ENCODE results near the gene TEX38. TPM values are rescaled to one million over a fixed set of nuclear protein-coding genes. Genes with fewer than 3 reads are reported as not detected.

The TEX38 gene
- total RNA-seq, 1 experiment from 2014 or later: not detected

GRCh38 chr1:46642115-46642680 is 29.5 kb upstream of the TEX38 start:
- intact Hi-C loops (cut with micrococcal nuclease): loop anchor here (2.0 kb wide), 1 partner anchor 19 kb away; no protein-coding TSS in a partner anchor
- H3K27me3 ChIP-seq (ENCODE audit: low read length): no peaks in the 10 kb centered on the region
- TF ChIP-seq EZH2phosphoT487 (IDR thresholded peaks at IDR 0.05; ENCODE audit: borderline replicate concordance, low read length) (no peak), EZH2 (IDR thresholded peaks at IDR 0.05; ENCODE audit: low read length, unreplicated experiment) (no peak), CTCF (conservative IDR thresholded peaks at IDR 0.05; ENCODE audit: low read depth, low read length) (no peak)
- peaks cover 13% of the 10 kb centered on the region; the same call in 1 of the 2 replicates for H3K36me3 ChIP-seq (ENCODE audit: low read depth, low read length)
- H3K9ac ChIP-seq (ENCODE audit: low read length): no peak overlapping the region
- no peak overlapping the region for H3K4me2 ChIP-seq (ENCODE audit: low read length)
- ChIA-PET POLR2A (ENCODE audit: unreplicated experiment) (no interaction called here), CTCF (no interaction called here)
- H3K9me3 ChIP-seq (ENCODE audit: low read length): no peaks in the 10 kb centered on the region
- H3K4me1 ChIP-seq (ENCODE audit: insufficient read depth, low read length): peaks cover 21% of the 10 kb centered on the region
- no peaks in the 10 kb centered on the region for H4K20me1 ChIP-seq (ENCODE audit: low read length)
- ATAC-seq (no peak), DNase-seq (no peak)
- H3K79me2 ChIP-seq (ENCODE audit: low read length): no peaks in the 10 kb centered on the region
- no peak overlapping the region for H3K27ac ChIP-seq (ENCODE audit: low read length)
- no TSS peak for BruUV-seq (replicated peaks)
- no peaks in the 10 kb centered on the region for H3K9me2 ChIP-seq (replicated peaks; ENCODE audit: low read length)
- H2AFZ ChIP-seq (ENCODE audit: low read length): no peak overlapping the region
- no peak overlapping the region for H3K4me3 ChIP-seq (ENCODE audit: low read length)
- no peaks in the 10 kb centered on the region for H3F3A ChIP-seq (ENCODE audit: low read length, unreplicated experiment)

GRCh38 chr1:46643368-46643775 is 28.3 kb upstream of the TEX38 start:
- Histone ChIP-seq H4K20me1 (ENCODE audit: low read length) (no peaks in the 10 kb centered on the region), H3F3A (ENCODE audit: low read length, unreplicated experiment) (no peaks in the 10 kb centered on the region), H3K36me3 (ENCODE audit: low read depth, low read length) (peaks cover 17% of the 10 kb centered on the region), H3K9me2 (replicated peaks; ENCODE audit: low read length) (no peaks in the 10 kb centered on the region), H3K27me3 (ENCODE audit: low read length) (no peaks in the 10 kb centered on the region), H3K4me2 (ENCODE audit: low read length) (peak overlapping the region; percentile 64), H2AFZ (ENCODE audit: low read length) (0 out of 2 replicates have a peak overlapping the region, but pooled peaks have one; percentile 35), H3K4me3 (ENCODE audit: low read length) (no peak overlapping the region), H3K9ac (ENCODE audit: low read length) (no peak overlapping the region), H3K27ac (ENCODE audit: low read length) (peak overlapping the region; percentile 59), H3K79me2 (ENCODE audit: low read length) (no peaks in the 10 kb centered on the region), H3K9me3 (ENCODE audit: low read length) (no peaks in the 10 kb centered on the region), H3K4me1 (ENCODE audit: insufficient read depth, low read length) (peaks cover 21% of the 10 kb centered on the region)
- DNase-seq: peak; percentile 98
- ATAC-seq: peak; percentile 99
- ChIA-PET POLR2A (ENCODE audit: unreplicated experiment) (no interaction called here), CTCF (interaction anchor here (0.6 to 1.1 kb wide), 2 partner anchors 31 to 82 kb away, joined by 3 to 4 read pairs; no protein-coding TSS in a partner anchor)
- TF ChIP-seq CTCF (conservative IDR thresholded peaks at IDR 0.05; ENCODE audit: low read depth, low read length): no peak
- TF ChIP-seq EZH2phosphoT487 (IDR thresholded peaks at IDR 0.05; ENCODE audit: borderline replicate concordance, low read length): no peak
- TF ChIP-seq EZH2 (IDR thresholded peaks at IDR 0.05; ENCODE audit: low read length, unreplicated experiment): no peak
- intact Hi-C loops (cut with micrococcal nuclease): loop anchor here (2.0 kb wide), 1 partner anchor 21 kb away; no protein-coding TSS in a partner anchor
- no TSS peak for BruUV-seq (replicated peaks)

GRCh38 chr1:46645815-46646214 is 25.8 kb upstream of the TEX38 start:
- Histone ChIP-seq H3K4me2 (ENCODE audit: low read length) (no peak overlapping the region), H3K36me3 (ENCODE audit: low read depth, low read length) (peaks cover 37% of the 10 kb centered on the region), H3K9ac (ENCODE audit: low read length) (no peak overlapping the region), H3F3A (ENCODE audit: low read length, unreplicated experiment) (no peaks in the 10 kb centered on the region), H3K27ac (ENCODE audit: low read length) (no peak overlapping the region), H3K27me3 (ENCODE audit: low read length) (no peaks in the 10 kb centered on the region), H3K9me3 (ENCODE audit: low read length) (peaks cover 10% of the 10 kb centered on the region), H2AFZ (ENCODE audit: low read length) (no peak overlapping the region), H4K20me1 (ENCODE audit: low read length) (no peaks in the 10 kb centered on the region), H3K79me2 (ENCODE audit: low read length) (no peaks in the 10 kb centered on the region), H3K9me2 (replicated peaks; ENCODE audit: low read length) (no peaks in the 10 kb centered on the region), H3K4me1 (ENCODE audit: insufficient read depth, low read length) (peaks cover 21% of the 10 kb centered on the region), H3K4me3 (ENCODE audit: low read length) (no peak overlapping the region)
- DNase-seq: no peak
- no TSS peak for BruUV-seq (replicated peaks)
- CTCF ChIA-PET: no interaction called here
- no peak for TF ChIP-seq CTCF (conservative IDR thresholded peaks at IDR 0.05; ENCODE audit: low read depth, low read length)
- no peak for TF ChIP-seq EZH2 (IDR thresholded peaks at IDR 0.05; ENCODE audit: low read length, unreplicated experiment)
- no peak for TF ChIP-seq EZH2phosphoT487 (IDR thresholded peaks at IDR 0.05; ENCODE audit: borderline replicate concordance, low read length)
- ATAC-seq: no peak
- POLR2A ChIA-PET (ENCODE audit: unreplicated experiment): no interaction called here
- intact Hi-C loops (cut with micrococcal nuclease): no loop called here
